Gastrocnemius medialis (tissue), 4 donors: ENCODE results near the gene TLX2.

ENCODE experiments used
- POLR2A ChIP-seq, 2 donors: fragments of 450-650 bp; IDR thresholded peaks; one replicate each; pipeline ENCODE4 v1.6.1; 2017; ENCODE audit warnings: antibody characterized with exemption in 2 of 2, mild to moderate bottlenecking in 2 of 2, moderate library complexity in 2 of 2
- TF ChIP-seq, protein P1 (sequence below), 5 experiments: fragments of 450-650 bp in 3 of 5; fragments of 200-600 bp in 2 of 5; sonication (generic) in 2 of 5; IDR thresholded peaks in 4 of 5; conservative IDR thresholded peaks in 1 of 5; 1 replicate in 4 of 5; 2 replicates in 1 of 5; pipeline ENCODE4 v1.5.1; 2016 to 2019; ENCODE audit warnings: antibody characterized with exemption in 5 of 5, mild to moderate bottlenecking in 3 of 5, moderate library complexity in 3 of 5

DNA sequence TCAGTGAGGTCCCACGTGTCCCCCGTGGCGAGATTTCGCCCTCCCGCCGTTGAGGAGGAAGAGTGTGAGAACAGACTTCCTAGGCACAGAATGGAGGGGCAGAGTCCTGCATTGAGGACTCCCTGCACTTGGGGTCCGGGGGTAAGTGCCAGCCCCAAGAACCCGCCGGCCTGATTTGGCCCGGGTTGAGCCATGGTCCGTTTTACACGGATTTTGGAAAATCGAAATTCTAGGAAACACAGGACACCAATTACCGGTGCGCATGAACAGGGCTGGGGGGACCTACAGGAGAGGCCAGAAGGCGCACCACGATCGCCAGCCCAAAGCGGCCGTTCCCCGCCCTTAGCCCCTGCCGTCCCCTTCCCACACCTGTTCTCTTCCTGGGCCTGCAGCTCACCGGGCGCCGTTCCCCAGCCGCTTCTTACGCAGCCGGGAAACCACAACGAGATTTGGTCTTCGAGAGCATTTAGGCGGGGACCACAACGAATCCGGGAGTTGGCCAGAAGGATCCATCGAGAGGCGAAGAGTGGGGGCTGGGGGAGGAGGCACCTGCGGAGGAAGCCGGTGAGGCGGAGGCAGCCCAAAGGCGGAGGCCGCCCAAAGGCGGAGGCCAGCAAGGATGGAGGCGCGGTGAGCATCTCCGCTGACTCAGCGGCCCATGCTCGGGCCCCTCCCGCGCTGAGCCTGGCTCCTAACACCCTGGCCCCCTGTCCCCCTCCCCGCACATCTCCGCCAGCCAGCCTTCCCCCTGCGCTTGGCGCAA lies 464 bp upstream of the TLX2 start:
- TF ChIP-seq, protein P1, sequence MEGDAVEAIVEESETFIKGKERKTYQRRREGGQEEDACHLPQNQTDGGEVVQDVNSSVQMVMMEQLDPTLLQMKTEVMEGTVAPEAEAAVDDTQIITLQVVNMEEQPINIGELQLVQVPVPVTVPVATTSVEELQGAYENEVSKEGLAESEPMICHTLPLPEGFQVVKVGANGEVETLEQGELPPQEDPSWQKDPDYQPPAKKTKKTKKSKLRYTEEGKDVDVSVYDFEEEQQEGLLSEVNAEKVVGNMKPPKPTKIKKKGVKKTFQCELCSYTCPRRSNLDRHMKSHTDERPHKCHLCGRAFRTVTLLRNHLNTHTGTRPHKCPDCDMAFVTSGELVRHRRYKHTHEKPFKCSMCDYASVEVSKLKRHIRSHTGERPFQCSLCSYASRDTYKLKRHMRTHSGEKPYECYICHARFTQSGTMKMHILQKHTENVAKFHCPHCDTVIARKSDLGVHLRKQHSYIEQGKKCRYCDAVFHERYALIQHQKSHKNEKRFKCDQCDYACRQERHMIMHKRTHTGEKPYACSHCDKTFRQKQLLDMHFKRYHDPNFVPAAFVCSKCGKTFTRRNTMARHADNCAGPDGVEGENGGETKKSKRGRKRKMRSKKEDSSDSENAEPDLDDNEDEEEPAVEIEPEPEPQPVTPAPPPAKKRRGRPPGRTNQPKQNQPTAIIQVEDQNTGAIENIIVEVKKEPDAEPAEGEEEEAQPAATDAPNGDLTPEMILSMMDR (IDR thresholded peaks at IDR 0.05 in 4 of 5, conservative IDR thresholded peaks at IDR 0.05 in 1 of 5) = no peak
- TF ChIP-seq POLR2A (IDR thresholded peaks at IDR 0.05) = no peak
